GM18868 (cell line): ENCODE measurements around the gene AOPEP.
"Not testable (repeated sequence)": the region's sequence is repeated elsewhere in the genome, so short reads cannot be mapped to it uniquely, and the experiment has no call there.

ENCODE experiments used
- ATAC-seq: cut with Tn5 transposase; IDR thresholded peaks from one replicate; pipeline ENCODE4 v1.9.1; 2021; ENCODE audit warnings: mild to moderate bottlenecking, moderate library complexity; ENCODE audit not compliant: unreplicated experiment

AOPEP gene

DNA sequence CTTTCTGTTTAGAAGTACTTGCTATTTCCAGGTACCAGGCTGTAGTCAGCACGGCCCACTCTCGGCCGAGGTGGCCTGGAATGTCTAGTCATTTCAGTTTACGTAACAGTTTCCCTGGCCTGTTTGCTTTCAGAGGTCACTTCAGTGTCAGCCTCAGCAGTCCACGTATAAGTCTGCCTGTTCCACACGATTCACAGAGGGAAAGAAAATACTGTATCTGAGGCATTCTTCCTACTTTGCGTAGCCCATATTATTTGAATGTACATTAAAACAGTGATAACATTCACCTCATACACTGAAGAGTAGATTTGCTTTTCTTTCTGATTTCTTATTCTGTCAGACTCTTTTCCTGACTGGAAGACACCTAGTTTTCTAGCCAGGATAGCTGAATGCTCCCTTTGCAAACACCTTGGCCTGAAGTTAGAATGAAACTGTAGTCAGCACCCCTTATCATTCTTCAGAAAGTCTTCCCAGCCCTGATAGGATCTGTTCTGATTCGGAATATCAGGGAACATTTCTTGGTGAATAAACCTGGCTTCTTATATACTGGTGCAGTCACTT, 140.9 kb downstream of the AOPEP start:
- no peak for ATAC-seq

GRCh38 chr9:94867842-94868312, 141.4 kb downstream of the AOPEP start:
- ATAC-seq, result no peak

DNA sequence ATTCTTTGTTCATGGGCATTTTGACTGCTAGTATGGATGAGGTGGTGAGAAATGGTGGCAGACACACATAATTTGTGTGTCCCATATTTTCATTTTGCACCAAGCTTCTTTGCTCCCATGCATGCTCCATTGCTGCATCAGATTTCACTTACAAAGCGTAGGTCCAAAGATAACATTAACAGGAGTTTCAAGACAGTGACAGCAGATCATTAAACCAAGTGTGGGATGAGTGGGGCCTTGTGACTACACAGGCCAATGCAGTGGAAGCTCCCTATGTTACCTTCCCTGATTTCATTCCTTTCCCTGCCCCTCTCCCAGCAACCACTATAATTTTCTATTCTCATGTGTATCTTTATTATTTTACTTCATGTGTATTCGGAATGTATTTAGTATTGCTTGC, 142.0 kb downstream of the AOPEP start:
- ATAC-seq, result no peak

GRCh38 chr9:94869415-94869843, 142.9 kb downstream of the AOPEP start:
- no peak for ATAC-seq

GRCh38 chr9:94870465-94870792, 143.9 kb downstream of the AOPEP start:
- no peak for ATAC-seq

- ATAC-seq, result no peak
Observed at GRCh38 chr9:94870793-94871558, 144.5 kb downstream of the AOPEP start.

DNA sequence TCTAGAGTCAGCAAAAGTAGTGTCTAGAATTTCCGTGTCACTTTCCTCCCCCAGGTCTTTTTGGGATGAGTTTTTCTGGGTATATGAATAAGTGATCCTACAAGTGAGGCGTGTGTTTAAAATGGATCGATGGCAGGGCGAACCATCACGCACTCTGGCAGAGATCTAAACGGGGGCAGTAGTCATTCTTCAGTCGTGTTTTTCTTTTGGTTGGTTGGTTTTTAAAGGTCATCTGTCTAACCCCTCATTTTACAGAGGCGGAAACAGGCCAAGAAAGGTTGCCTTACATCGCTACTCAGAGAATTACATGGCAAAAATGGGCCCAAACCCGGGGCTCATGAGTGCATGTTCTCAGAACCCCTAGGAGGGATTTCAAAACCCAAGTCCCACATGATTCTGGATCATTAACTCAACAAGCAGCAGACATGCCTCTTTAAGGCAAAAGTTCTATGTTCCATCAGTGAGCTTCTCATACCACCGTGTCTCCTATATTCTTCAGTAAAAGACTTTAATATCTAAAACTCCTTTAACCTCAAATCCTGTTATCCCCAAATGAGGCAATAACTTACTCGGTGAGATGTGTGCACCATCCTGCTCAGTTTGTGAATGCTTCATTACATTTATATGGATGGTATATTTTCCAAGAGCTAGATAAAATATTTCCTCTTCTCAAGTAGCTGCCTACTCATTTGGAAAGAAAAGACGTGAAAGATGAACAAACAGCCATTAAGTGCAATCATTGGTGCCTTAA, 145.8 kb downstream of the AOPEP start:
- no peak for ATAC-seq

- no peak for ATAC-seq
Observed at GRCh38 chr9:94872891-94873511, 146.5 kb downstream of the AOPEP start.

GRCh38 chr9:94874316-94874715, 147.8 kb downstream of the AOPEP start:
- ATAC-seq, result no peak

- peak; percentile 81 for ATAC-seq
Observed at GRCh38 chr9:94875300-94876020, 149.0 kb downstream of the AOPEP start.

- ATAC-seq, result not testable (repeated sequence)
Observed at GRCh38 chr9:94878804-94879203, 152.3 kb downstream of the AOPEP start.

GRCh38 chr9:94879230-94879629, 152.7 kb downstream of the AOPEP start:
- no peak for ATAC-seq

- ATAC-seq, result no peak
Observed at GRCh38 chr9:94881023-94881422, 154.5 kb downstream of the AOPEP start.

- no peak for ATAC-seq
Observed at GRCh38 chr9:94881454-94881853, 155.0 kb downstream of the AOPEP start.

GRCh38 chr9:94881940-94882339, 155.4 kb downstream of the AOPEP start:
- no peak for ATAC-seq

DNA sequence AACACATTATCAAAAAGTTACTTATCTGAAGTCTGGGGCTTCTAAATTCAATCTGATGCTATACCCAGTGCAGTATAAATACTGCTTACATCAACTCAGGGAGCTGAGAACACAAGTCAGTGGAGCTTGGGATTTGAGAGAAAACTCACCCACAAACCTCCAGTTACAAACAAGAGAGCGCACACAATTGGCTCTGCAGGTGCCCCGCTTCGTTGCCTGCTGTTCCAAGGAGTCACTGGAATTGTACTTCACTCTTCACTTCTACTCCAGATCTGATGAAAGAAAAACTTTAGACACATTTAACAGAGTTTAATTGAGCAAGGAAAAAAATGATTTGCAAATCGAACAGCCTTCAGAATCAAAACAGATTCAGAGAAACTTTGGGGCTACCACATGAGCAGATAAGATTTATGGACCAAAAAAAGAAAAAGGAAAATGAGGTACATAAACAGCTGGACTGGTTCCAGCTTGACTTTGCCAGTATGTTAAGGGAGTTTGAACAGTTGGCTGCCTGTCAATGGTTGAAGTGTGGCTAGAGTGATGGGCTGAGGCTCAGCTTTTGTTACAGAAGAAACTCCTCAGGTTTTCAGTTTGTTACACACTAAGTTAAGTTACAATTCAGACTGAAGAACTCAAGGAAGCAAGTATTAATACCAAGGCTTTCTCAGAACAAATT, 156.6 kb downstream of the AOPEP start:
- ATAC-seq, result no peak

GRCh38 chr9:94885854-94886447, 159.5 kb downstream of the AOPEP start:
- ATAC-seq, result no peak

- ATAC-seq, result no peak
Observed at GRCh38 chr9:94887721-94888120, 161.2 kb downstream of the AOPEP start.

DNA sequence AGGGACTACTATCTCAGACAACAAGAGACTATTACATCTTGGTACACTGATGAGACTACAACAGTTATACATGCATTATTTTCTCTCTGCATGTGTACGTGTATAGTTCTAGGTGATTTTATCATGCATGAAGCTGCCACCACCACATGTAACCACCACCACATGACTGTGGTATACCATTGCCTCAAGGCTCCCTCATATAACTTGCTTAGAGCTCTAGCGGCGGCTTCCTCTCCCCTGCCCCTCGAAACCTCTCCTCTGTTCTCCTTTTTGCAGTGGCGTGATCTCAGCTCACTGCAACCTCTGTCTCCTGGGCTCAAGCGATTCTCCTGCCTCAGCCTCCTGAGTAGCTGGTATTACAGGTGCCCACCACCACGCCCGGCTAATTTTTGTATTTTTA, 162.3 kb downstream of the AOPEP start:
- ATAC-seq, result no peak

DNA sequence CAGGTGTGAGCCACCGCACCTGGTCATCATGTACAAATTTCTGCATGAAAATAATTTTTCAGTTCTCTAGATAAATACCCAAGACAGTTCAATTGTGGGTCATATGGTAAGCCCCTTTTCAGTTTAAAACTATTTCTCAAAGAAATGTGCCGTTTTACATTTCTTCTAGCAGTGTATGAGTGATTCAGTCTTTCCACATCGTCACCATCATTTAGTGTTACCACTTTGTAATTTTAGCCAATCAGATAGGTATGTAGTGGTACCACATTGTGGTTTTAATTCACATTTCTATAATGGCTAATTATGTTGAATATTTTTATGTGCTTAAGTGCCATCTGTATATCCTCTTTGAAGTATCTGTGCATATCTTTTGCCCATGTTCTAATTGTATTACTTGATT, 163.1 kb downstream of the AOPEP start:
- ATAC-seq, result no peak
